Nephron progenitor cell (in vitro differentiated cells): ENCODE data around the gene ALDH3A2.
A peak's percentile ranks its signal among the peaks of the same experiment; 100 is the strongest.

ENCODE experiments used
- DNase-seq: peaks from one replicate; pipeline ENCODE4 v3.0.0; 2021
- H3K27ac Mint-ChIP-seq: 2 replicates; pipeline ENCODE4 v1.8.0; 2021; ENCODE audit warnings: mild to moderate bottlenecking, moderate library complexity, mixed read lengths
- H3K27me3 Mint-ChIP-seq: 2 replicates; pipeline ENCODE4 v1.8.0; 2021; ENCODE audit warnings: mild to moderate bottlenecking, low read depth, mixed read lengths; ENCODE audit not compliant: poor library complexity
- H3K36me3 Mint-ChIP-seq: 2 replicates; pipeline ENCODE4 v1.8.0; 2021; ENCODE audit warnings: low read depth, mixed read lengths
- H3K4me1 Mint-ChIP-seq: 2 replicates; pipeline ENCODE4 v1.8.0; 2021; ENCODE audit warnings: mixed read lengths
- H3K4me3 Mint-ChIP-seq: 2 replicates; pipeline ENCODE4 v1.8.0; 2021; ENCODE audit warnings: mild to moderate bottlenecking, moderate library complexity, mixed read lengths
- H3K9me3 Mint-ChIP-seq: 2 replicates; pipeline ENCODE4 v1.8.0; 2021; ENCODE audit warnings: mild to moderate bottlenecking, moderate library complexity, mixed read lengths
- TF ChIP-seq, protein P1 (sequence below): fragments of 200-600 bp; sonication (generic); IDR thresholded peaks from 2 replicates; pipeline ENCODE4 v1.5.0; 2021; ENCODE audit warnings: antibody characterized with exemption

Gene ALDH3A2

DNA sequence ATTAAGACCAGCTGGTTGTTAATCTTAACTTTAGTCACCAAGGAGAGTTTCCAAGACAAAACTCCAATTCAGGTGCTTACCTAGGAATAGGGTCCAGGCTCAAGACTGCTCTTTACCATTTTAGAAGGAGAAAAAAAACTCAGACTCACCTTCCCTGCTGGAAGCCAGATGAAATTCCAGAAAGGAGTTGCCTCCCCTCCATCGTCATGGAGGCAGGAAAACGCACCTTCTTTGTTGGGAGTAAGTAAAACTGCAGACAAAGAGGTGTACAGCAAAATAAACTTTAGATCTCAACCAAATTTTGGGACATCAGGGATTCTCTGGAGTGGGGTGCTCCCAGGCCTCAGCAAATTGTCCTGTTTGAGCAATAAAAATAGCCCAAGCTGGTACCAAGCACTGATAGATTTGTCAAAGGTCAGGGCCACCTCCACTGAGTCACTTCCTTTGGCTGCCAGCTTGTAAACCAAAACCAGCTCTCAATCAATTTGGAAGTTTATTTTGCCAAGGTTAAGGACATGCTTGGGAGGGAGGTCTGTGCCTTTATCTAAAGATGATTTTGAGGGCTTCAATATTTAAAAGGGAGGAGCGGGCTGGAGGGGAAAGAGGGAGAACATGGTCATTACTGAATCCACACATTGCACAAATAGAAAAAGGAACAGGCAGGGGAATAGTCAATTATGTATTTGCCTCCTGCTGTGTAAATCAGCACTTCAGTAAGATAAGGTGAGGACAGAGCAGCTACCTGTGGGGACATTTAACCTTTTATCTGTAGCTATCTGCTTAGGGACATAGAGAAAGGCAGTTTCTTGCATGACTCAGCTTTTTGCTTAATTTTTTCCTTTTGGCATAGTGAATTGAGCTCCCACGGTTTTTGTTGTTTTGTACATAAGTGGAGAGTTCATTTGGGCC lies 1.5 kb upstream of the ALDH3A2 start:
- peak overlapping the region; percentile 92 for H3K4me3 Mint-ChIP-seq
- DNase-seq = no peak
- peaks cover 3% of the 10 kb centered on the region for H3K27me3 Mint-ChIP-seq
- H3K4me1 Mint-ChIP-seq = peaks cover 72% of the 10 kb centered on the region
- peaks cover 3% of the 10 kb centered on the region for H3K9me3 Mint-ChIP-seq
- H3K36me3 Mint-ChIP-seq = peaks cover 6% of the 10 kb centered on the region
- no peak overlapping the region for H3K27ac Mint-ChIP-seq
- TF ChIP-seq, protein P1, sequence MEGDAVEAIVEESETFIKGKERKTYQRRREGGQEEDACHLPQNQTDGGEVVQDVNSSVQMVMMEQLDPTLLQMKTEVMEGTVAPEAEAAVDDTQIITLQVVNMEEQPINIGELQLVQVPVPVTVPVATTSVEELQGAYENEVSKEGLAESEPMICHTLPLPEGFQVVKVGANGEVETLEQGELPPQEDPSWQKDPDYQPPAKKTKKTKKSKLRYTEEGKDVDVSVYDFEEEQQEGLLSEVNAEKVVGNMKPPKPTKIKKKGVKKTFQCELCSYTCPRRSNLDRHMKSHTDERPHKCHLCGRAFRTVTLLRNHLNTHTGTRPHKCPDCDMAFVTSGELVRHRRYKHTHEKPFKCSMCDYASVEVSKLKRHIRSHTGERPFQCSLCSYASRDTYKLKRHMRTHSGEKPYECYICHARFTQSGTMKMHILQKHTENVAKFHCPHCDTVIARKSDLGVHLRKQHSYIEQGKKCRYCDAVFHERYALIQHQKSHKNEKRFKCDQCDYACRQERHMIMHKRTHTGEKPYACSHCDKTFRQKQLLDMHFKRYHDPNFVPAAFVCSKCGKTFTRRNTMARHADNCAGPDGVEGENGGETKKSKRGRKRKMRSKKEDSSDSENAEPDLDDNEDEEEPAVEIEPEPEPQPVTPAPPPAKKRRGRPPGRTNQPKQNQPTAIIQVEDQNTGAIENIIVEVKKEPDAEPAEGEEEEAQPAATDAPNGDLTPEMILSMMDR = no peak

DNA sequence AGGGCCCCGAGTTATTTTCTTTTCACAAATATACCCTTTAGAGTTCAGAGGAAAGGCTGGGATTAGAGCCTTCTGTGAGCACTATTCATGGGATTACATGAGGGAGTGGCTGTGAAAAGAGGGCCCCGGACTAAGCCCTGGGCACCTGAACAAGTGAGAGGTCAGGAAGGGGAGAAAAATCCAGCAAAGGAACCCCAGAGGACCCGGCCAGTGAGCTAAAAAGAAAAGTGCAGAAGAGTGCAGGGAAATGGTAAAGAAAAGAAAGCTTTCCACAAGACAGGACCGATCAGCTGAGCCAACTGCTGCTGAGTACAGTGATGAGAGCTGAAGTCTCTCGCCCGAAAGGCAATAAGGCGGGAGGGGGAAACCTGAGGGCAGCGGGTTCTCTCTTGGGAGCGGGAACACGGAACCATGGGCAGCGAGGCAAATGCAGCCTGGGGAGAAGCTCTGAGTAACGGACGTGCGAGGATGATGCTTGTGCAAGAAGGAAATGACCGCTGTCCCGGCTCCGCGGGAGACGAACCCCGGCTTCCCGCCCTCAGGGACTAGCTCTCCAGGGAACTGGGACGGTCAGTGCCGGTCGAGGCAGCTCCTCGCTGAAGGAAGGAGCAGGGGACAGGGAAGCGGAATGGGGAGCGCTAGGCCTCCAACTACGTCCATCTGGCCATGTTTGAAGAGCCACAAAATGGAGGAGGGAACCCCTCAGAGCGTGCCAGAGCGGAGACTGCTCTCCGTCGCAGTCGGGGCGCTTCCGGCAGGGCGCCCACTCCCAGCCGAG lies 665 bp upstream of the ALDH3A2 start:
- Mint-ChIP-seq H3K27me3 (peaks cover 3% of the 10 kb centered on the region), H3K4me1 (peaks cover 64% of the 10 kb centered on the region), H3K36me3 (peaks cover 14% of the 10 kb centered on the region), H3K4me3 (peak overlapping the region; percentile 92), H3K9me3 (peaks cover 5% of the 10 kb centered on the region), H3K27ac (peak overlapping the region; percentile 97)
- TF ChIP-seq, protein P1 = no peak
- peak; percentile 51 for DNase-seq

DNA sequence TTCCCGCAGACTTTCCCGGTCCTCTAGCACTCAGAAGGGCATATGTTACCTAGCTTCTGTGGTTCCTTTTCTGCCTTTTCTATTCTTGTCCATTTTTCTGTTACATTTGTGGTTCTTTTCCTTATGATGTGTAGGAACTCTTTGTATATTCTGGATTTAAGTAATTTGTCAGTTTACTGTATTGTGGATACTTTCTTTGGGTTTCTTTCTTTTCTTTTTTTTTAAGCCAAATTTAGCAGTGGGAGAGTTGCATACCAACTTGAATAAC lies 657 bp downstream of the ALDH3A2 start:
- TF ChIP-seq, protein P1 = no peak
- Mint-ChIP-seq H3K27me3 (peaks cover 3% of the 10 kb centered on the region), H3K4me3 (peak overlapping the region; percentile 92), H3K36me3 (peaks cover 27% of the 10 kb centered on the region), H3K27ac (peak overlapping the region; percentile 41), H3K4me1 (peaks cover 55% of the 10 kb centered on the region), H3K9me3 (peaks cover 15% of the 10 kb centered on the region)
- DNase-seq = no peak

GRCh38 chr17:19650826-19651225 lies 2.3 kb downstream of the ALDH3A2 start:
- H3K4me3 Mint-ChIP-seq = peak overlapping the region; percentile 92
- peaks cover 28% of the 10 kb centered on the region for H3K9me3 Mint-ChIP-seq
- TF ChIP-seq, protein P1 = no peak
- DNase-seq = no peak
- H3K27ac Mint-ChIP-seq = no peak overlapping the region
- peaks cover 3% of the 10 kb centered on the region for H3K27me3 Mint-ChIP-seq
- peaks cover 38% of the 10 kb centered on the region for H3K4me1 Mint-ChIP-seq
- peaks cover 41% of the 10 kb centered on the region for H3K36me3 Mint-ChIP-seq

DNA sequence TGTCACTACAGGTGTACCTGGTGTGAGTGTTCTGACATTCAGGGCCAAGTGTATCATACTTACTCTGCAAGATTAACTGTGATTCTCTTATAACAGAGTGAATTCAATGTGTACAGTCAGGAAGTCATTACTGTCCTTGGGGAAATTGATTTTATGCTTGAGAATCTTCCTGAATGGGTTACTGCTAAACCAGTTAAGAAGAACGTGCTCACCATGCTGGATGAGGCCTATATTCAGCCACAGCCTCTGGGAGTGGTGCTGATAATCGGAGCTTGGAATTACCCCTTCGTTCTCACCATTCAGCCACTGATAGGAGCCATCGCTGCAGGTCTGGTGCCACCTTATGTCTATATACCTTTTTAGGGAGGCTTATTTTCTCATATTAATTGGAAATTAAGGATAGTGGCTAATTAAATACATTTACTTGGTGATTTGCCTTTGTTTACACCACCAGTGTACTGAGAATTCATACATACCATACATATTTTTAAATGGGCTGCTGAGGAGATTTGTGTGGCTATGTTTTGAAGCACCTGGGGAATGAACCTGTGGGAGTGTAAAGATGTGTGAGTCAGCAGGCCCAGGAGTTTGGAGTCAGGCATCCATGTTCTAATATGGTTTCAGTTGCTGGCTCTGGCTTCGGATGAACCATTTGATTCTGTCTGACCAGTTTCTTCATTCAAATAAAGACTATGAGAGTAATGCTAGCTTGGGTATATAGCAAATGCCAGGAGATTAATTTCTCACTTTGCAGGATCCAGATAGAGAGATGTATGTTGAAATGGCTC lies 3.1 kb downstream of the ALDH3A2 start:
- H3K27me3 Mint-ChIP-seq = peaks cover 6% of the 10 kb centered on the region
- peaks cover 49% of the 10 kb centered on the region for H3K36me3 Mint-ChIP-seq
- TF ChIP-seq, protein P1 = no peak
- H3K9me3 Mint-ChIP-seq = peaks cover 32% of the 10 kb centered on the region
- no peak for DNase-seq
- peaks cover 30% of the 10 kb centered on the region for H3K4me1 Mint-ChIP-seq
- no peak overlapping the region for H3K27ac Mint-ChIP-seq
- no peak overlapping the region for H3K4me3 Mint-ChIP-seq
